H9 (cell line): ENCODE results near the gene ACACA. TPM values are rescaled to one million over a fixed set of nuclear protein-coding genes. Genes with fewer than 3 reads are reported as not detected.

ENCODE experiments used
- DNase-seq: peaks from one replicate; pipeline ENCODE4 v3.0.0-alpha.2; 2017
- H2AFZ ChIP-seq: one replicate; pipeline ENCODE4 v1.6.1; 2013; ENCODE audit warnings: mild to moderate bottlenecking, low read length, control low read depth, moderate library complexity
- H2AK5ac ChIP-seq: 2 replicates; pipeline ENCODE4 v1.6.1; 2013; ENCODE audit warnings: low read length, control low read depth, mixed read lengths; ENCODE audit not compliant: insufficient read length
- H2BK120ac ChIP-seq: one replicate; pipeline ENCODE4 v1.6.1; 2013; ENCODE audit warnings: low read depth, mild to moderate bottlenecking, low read length, control low read depth, inconsistent platforms; ENCODE audit not compliant: poor library complexity, severe bottlenecking
- H2BK12ac ChIP-seq: 2 replicates; pipeline ENCODE4 v1.6.1; 2013; ENCODE audit warnings: low read length, control low read depth, mixed read lengths, low read depth; ENCODE audit not compliant: insufficient read length
- H2BK15ac ChIP-seq: 2 replicates; pipeline ENCODE4 v1.6.1; 2013; ENCODE audit warnings: low read depth, low read length, control low read depth
- H2BK20ac ChIP-seq: one replicate; pipeline ENCODE4 v1.6.1; 2013; ENCODE audit warnings: low read depth, mild to moderate bottlenecking, low read length, control low read depth, inconsistent platforms; ENCODE audit not compliant: poor library complexity, severe bottlenecking
- H2BK5ac ChIP-seq: 2 replicates; pipeline ENCODE4 v1.6.1; 2013; ENCODE audit warnings: low read length, control low read depth, mixed read lengths; ENCODE audit not compliant: insufficient read length
- H3K14ac ChIP-seq: 2 replicates; pipeline ENCODE4 v1.6.1; 2013; ENCODE audit warnings: low read length, control low read depth; ENCODE audit not compliant: insufficient read depth
- H3K18ac ChIP-seq: 2 replicates; pipeline ENCODE4 v1.6.1; 2013; ENCODE audit warnings: low read depth, mild to moderate bottlenecking, mixed read lengths, low read length, control low read depth; ENCODE audit not compliant: insufficient read length
- H3K23ac ChIP-seq: 2 replicates; pipeline ENCODE4 v1.6.1; 2013; ENCODE audit warnings: low read length, control low read depth, mixed read lengths, low read depth; ENCODE audit not compliant: insufficient read length
- H3K23me2 ChIP-seq: 2 replicates; pipeline ENCODE4 v1.6.1; 2013; ENCODE audit warnings: low read depth, mild to moderate bottlenecking, mixed read lengths, low read length, control low read depth; ENCODE audit not compliant: insufficient read length, poor library complexity, severe bottlenecking
- H3K27ac ChIP-seq: 2 replicates; pipeline ENCODE4 v1.5.1; 2013; ENCODE audit warnings: low read length, control low read depth, mixed read lengths, low read depth; ENCODE audit not compliant: insufficient read length
- H3K27me3 ChIP-seq: 2 replicates; pipeline ENCODE4 v1.6.1; 2013; ENCODE audit warnings: low read length, control low read depth, inconsistent platforms; ENCODE audit not compliant: insufficient read depth
- H3K4ac ChIP-seq: 2 replicates; pipeline ENCODE4 v1.6.1; 2013; ENCODE audit warnings: low read depth, mild to moderate bottlenecking, control low read depth, inconsistent platforms, low read length, moderate library complexity
- H3K4me1 ChIP-seq: 2 replicates; pipeline ENCODE4 v1.6.1; 2013; ENCODE audit warnings: low read length, control low read depth, inconsistent platforms; ENCODE audit not compliant: insufficient read depth
- H3K4me2 ChIP-seq: 2 replicates; pipeline ENCODE4 v1.6.1; 2013; ENCODE audit warnings: low read length, control low read depth, mixed read lengths; ENCODE audit not compliant: insufficient read length, insufficient read depth
- H3K56ac ChIP-seq: 2 replicates; pipeline ENCODE4 v1.6.1; 2013; ENCODE audit warnings: low read depth, mild to moderate bottlenecking, mixed read lengths, low read length, control low read depth; ENCODE audit not compliant: insufficient read length
- H3K79me1 ChIP-seq: 2 replicates; pipeline ENCODE4 v1.6.1; 2013; ENCODE audit warnings: low read depth, mild to moderate bottlenecking, moderate library complexity, low read length, control low read depth, inconsistent platforms; ENCODE audit not compliant: insufficient read depth, poor library complexity, severe bottlenecking
- H3K79me2 ChIP-seq: 2 replicates; pipeline ENCODE4 v1.6.1; 2013; ENCODE audit warnings: low read length, control low read depth, inconsistent platforms; ENCODE audit not compliant: insufficient read depth
- H3K9ac ChIP-seq: 2 replicates; pipeline ENCODE4 v1.6.1; 2013; ENCODE audit warnings: low read length, control low read depth, mixed read lengths; ENCODE audit not compliant: insufficient read length; ENCODE audit errors: extremely low read depth
- H3K9me3 ChIP-seq: one replicate; pipeline ENCODE4 v1.6.1; 2013; ENCODE audit warnings: low read depth, low read length, inconsistent platforms; ENCODE audit not compliant: control insufficient read depth
- H3T11ph ChIP-seq: one replicate; pipeline ENCODE4 v1.6.1; 2013; ENCODE audit warnings: mild to moderate bottlenecking, low read length, control low read depth, inconsistent platforms
- H4K20me1 ChIP-seq: one replicate; pipeline ENCODE4 v1.6.1; 2013; ENCODE audit not compliant: control insufficient read depth, insufficient read length, insufficient read depth
- H4K5ac ChIP-seq: 2 replicates; pipeline ENCODE4 v1.6.1; 2013; ENCODE audit warnings: low read depth, mild to moderate bottlenecking, mixed read lengths, low read length, control low read depth; ENCODE audit not compliant: insufficient read length
- H4K8ac ChIP-seq: replicated peaks from 2 replicates; pipeline ENCODE4 v1.6.1; 2013; ENCODE audit warnings: low read length, control low read depth, mixed read lengths, low read depth; ENCODE audit not compliant: insufficient read length
- H4K91ac ChIP-seq: 2 replicates; pipeline ENCODE4 v1.6.1; 2013; ENCODE audit warnings: low read depth, mild to moderate bottlenecking, moderate library complexity, mixed read lengths, low read length, control low read depth; ENCODE audit not compliant: insufficient read length
- H3K27ac Mint-ChIP-seq, 3 experiments: 2 replicates in 2 of 3; 3 replicates in 1 of 3; pipeline ENCODE4 v1.8.0; 2020 to 2021; ENCODE audit warnings: mixed read lengths in 3 of 3, mild to moderate bottlenecking in 1 of 3, moderate library complexity in 1 of 3
- H3K27me3 Mint-ChIP-seq: 2 replicates; pipeline ENCODE4 v1.8.0; 2021; ENCODE audit warnings: low read depth, mild to moderate bottlenecking, moderate library complexity, mixed read lengths
- H3K36me3 Mint-ChIP-seq, 3 experiments: 2 replicates in 2 of 3; 3 replicates in 1 of 3; pipeline ENCODE4 v1.8.0; 2020 to 2021; ENCODE audit warnings: low read depth in 3 of 3, mixed read lengths in 3 of 3; ENCODE audit not compliant: insufficient read depth in 1 of 3
- H3K4me1 Mint-ChIP-seq, 2 experiments: 2 replicates each; pipeline ENCODE4 v1.8.0; 2020; ENCODE audit warnings: mixed read lengths in 2 of 2
- H3K4me3 Mint-ChIP-seq, 2 experiments: 2 replicates in 1 of 2; 3 replicates in 1 of 2; pipeline ENCODE4 v1.8.0; 2020 to 2021; ENCODE audit warnings: mild to moderate bottlenecking in 2 of 2, mixed read lengths in 2 of 2, moderate library complexity in 1 of 2
- H3K9me3 Mint-ChIP-seq, 2 experiments: 2 replicates in 1 of 2; 3 replicates in 1 of 2; pipeline ENCODE4 v1.8.0; 2020; ENCODE audit warnings: mild to moderate bottlenecking in 2 of 2, mixed read lengths in 2 of 2, moderate library complexity in 1 of 2
- CTCF ChIP-seq: fragments of 200-600 bp; sonication (generic); conservative IDR thresholded peaks from 3 replicates; pipeline ENCODE4 v1.8.0; 2021; ENCODE audit warnings: antibody characterized with exemption, mild to moderate bottlenecking
- WGBS: extraction: QIAGEN DNeasy Blood & Tissue Kit; methylation state at CpG from one replicate; pipeline ENCODE4 v1.1.7; 2013; ENCODE audit warnings: missing lambda C conversion rate, low lambda C conversion rate, mixed read lengths; ENCODE audit not compliant: insufficient read length; ENCODE audit errors: extremely low coverage; 5-methylcytosine and 5-hydroxymethylcytosine counted together
- total RNA-seq: library from RNA; stranded (reverse); gene quantifications from 2 replicates; pipeline ENCODE4 v1.2.1, GENCODE V29; 2021

Gene ACACA
- total RNA-seq, 1 experiment from 2014 or later: 135 TPM

- H2BK12ac ChIP-seq: no peak overlapping the region
- H3K23me2 ChIP-seq: no peaks in the 10 kb centered on the region
These were observed 316.7 kb downstream of the ACACA start for GRCh38 chr17:37089956-37090355.

More at GRCh38 chr17:37089956-37090355, 316.7 kb downstream of the ACACA start:
- H3K36me3 Mint-ChIP-seq: peaks cover 40 to 73% (median 51%) of the 10 kb centered on the region in 3 experiments; a peak in 6 of 7 replicates
- Histone ChIP-seq H3K27ac (no peak overlapping the region), H4K20me1 (no peaks in the 10 kb centered on the region), H3K14ac (no peak overlapping the region), H3K56ac (no peak overlapping the region), H2AK5ac (no peak overlapping the region), H4K8ac (no peak overlapping the region), H2BK15ac (no peak overlapping the region), H3K9ac (no peak overlapping the region), H3K79me2 (no peaks in the 10 kb centered on the region), H3T11ph (no peak overlapping the region), H3K4me2 (no peak overlapping the region), H2BK5ac (no peak overlapping the region), H2AFZ (no peak overlapping the region), H3K79me1 (no peaks in the 10 kb centered on the region), H3K4me1 (no peaks in the 10 kb centered on the region), H2BK20ac (no peak overlapping the region), H3K9me3 (no peaks in the 10 kb centered on the region), H4K5ac (no peak overlapping the region), H3K27me3 (no peaks in the 10 kb centered on the region), H2BK120ac (no peak overlapping the region), H3K4ac (no peak overlapping the region), H3K18ac (no peak overlapping the region), H3K23ac (no peak overlapping the region), H4K91ac (no peak overlapping the region)
- no peak for TF ChIP-seq CTCF
- no peaks in the 10 kb centered on the region for H3K27me3 Mint-ChIP-seq
- DNase-seq: no peak
- no CpG with 5 or more reads among the region's 7 CpGs for WGBS
- H3K9me3 Mint-ChIP-seq: no peaks in the 10 kb centered on the region
- H3K4me1 Mint-ChIP-seq: peaks cover 11 to 14% of the 10 kb centered on the region in 2 experiments
- no peak overlapping the region for H3K4me3 Mint-ChIP-seq
- H3K27ac Mint-ChIP-seq: peak overlapping the region in 2 of 3 experiments; percentile 30 to 87; a peak in 4 of 7 replicates
